C4-2B (cell line): ENCODE measurements around the gene EHBP1.

Source experiments
- ZFX ChIP-seq: fragments of 450-650 bp; IDR thresholded peaks from 2 replicates; pipeline ENCODE4 v1.6.1; 2017
- TF ChIP-seq, protein P1 (sequence below): fragments of 450-650 bp; conservative IDR thresholded peaks from 2 replicates; pipeline ENCODE4 v1.5.1; 2017; ENCODE audit warnings: mild to moderate bottlenecking

DNA sequence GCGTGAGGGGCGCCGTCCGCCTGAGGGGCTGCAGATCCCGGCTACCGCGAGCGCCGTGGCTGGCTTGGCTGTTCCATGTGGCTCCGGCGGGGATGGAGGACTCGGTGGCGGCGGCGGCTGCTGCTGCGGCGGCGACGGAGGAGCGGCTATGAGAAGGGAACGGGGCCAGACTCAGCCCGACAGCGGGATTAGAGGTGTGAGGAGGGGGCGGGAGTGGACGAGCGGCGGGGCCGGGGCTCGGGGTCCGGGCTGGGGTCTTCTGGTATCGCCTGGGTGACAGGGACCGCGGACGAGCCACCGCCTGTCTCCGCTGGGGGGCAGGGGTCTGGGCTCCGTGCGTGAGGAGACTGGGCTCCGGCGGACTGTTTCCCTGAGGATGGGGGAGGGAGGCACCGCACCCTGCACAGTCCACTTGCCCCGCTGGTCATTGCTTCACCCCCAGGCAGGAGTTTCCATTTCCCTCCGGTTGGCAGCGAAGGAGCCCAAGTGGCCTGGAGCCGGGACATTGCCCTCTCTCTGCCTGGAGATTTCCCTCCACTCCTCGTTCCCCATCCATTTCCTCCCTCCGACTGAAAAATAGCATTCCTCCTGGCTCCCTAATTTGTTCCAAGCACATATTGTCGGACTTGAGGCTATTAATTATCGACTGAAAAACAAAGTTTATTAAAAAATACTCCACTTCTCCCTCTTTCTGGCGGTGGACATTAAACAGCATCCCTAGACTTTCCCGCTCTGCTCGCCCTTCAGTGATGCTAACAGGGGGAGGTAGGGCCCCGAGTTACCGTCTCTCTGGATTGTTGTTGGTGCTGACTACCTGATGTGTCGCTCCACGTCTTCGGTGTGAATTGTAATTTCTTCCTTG, 577 bp downstream of the EHBP1 start:
- TF ChIP-seq, protein P1, sequence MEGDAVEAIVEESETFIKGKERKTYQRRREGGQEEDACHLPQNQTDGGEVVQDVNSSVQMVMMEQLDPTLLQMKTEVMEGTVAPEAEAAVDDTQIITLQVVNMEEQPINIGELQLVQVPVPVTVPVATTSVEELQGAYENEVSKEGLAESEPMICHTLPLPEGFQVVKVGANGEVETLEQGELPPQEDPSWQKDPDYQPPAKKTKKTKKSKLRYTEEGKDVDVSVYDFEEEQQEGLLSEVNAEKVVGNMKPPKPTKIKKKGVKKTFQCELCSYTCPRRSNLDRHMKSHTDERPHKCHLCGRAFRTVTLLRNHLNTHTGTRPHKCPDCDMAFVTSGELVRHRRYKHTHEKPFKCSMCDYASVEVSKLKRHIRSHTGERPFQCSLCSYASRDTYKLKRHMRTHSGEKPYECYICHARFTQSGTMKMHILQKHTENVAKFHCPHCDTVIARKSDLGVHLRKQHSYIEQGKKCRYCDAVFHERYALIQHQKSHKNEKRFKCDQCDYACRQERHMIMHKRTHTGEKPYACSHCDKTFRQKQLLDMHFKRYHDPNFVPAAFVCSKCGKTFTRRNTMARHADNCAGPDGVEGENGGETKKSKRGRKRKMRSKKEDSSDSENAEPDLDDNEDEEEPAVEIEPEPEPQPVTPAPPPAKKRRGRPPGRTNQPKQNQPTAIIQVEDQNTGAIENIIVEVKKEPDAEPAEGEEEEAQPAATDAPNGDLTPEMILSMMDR: peak; percentile 31
- no peak for TF ChIP-seq ZFX
